Measurements from ENCODE around the gene CCDC69. TPM values are rescaled to one million over a fixed set of nuclear protein-coding genes. Genes with fewer than 3 reads are reported as not detected.
A peak's percentile ranks its signal among the peaks of the same experiment; 100 is the strongest.

Gene CCDC69
- total RNA-seq, 1 donor from 2014 or later = 101 TPM

DNA sequence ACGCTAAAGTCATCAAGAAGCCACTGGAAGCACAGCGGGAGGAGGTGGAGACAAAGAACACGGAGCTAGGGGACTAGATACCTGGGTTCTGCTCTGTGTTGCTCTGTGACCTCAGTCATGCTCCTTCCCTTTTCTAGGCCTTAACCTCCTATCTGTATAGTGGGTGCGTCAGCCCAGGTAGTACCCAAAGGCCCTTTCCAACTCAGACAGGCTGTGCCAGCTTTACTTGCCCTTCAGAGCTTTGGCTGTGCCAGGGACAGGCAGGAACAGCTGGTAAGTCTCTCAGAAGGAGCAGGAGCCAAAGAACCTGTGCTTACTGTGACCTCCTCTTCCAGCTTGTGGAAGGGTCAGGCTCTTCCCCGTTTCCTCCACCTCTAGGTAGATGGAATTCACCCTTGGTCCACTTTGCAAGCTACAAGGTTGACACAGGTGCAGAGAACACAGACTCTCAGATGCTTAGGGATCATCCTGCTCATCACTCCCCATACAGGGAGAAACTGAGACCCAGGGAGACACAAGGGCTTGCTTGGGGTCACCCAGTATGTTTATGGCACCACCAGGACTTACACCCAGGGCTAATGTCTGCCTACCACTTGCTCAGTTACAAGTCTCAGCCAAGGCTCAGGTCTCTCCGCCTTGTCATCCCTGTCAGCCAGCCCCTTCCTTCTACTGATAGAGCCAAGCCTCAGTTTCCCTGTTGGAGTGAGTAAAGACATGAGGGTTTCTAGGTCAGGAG lies 1.7 kb downstream of the CCDC69 start:
- H3K9me3 ChIP-seq = no peaks in the 10 kb centered on the region
- TF ChIP-seq, protein P1, sequence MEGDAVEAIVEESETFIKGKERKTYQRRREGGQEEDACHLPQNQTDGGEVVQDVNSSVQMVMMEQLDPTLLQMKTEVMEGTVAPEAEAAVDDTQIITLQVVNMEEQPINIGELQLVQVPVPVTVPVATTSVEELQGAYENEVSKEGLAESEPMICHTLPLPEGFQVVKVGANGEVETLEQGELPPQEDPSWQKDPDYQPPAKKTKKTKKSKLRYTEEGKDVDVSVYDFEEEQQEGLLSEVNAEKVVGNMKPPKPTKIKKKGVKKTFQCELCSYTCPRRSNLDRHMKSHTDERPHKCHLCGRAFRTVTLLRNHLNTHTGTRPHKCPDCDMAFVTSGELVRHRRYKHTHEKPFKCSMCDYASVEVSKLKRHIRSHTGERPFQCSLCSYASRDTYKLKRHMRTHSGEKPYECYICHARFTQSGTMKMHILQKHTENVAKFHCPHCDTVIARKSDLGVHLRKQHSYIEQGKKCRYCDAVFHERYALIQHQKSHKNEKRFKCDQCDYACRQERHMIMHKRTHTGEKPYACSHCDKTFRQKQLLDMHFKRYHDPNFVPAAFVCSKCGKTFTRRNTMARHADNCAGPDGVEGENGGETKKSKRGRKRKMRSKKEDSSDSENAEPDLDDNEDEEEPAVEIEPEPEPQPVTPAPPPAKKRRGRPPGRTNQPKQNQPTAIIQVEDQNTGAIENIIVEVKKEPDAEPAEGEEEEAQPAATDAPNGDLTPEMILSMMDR (IDR thresholded peaks at IDR 0.05) = no peak
- H3K36me3 ChIP-seq = no peaks in the 10 kb centered on the region
- peak overlapping the region; percentile 71 to 73 for H3K4me3 ChIP-seq
- H3K27me3 ChIP-seq = no peaks in the 10 kb centered on the region
- DNase-seq (ENCODE audit: low spot score in 2 of 2) = no peak
- H3K4me1 ChIP-seq = peaks cover 13 to 17% of the 10 kb centered on the region in 2 donors
- intact Hi-C loops (cut with DNase I) = loop anchor here (5.0 kb wide), 1 partner anchor 95 kb away; no protein-coding TSS in a partner anchor
- H3K27ac ChIP-seq = peak overlapping the region; percentile 55 to 77

DNA sequence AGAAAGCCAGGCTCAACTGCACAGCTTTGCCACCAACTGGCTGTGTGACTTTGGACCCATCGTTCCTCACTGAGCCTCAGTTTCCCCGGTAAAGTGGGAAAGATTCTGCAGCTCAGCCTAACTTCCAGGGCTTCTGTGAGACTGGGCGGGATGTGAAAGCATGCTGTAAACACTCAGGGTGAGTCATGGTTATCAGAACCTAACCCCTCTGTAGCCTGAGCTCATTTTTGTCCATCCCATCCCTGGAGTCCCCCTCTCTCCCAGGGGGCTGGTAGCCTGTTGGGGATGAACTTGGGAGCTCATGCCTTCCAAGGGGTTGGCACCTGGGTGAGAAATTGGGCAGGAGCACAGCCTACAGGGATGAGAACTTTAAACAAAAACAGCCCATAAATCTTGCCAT lies 2.3 kb downstream of the CCDC69 start:
- H3K36me3 ChIP-seq = no peaks in the 10 kb centered on the region
- TF ChIP-seq, protein P1 (IDR thresholded peaks at IDR 0.05) = no peak
- no peak for DNase-seq (ENCODE audit: low spot score in 2 of 2)
- peak overlapping the region in 1 of 2 donors; percentile 73 for H3K4me3 ChIP-seq
- peaks cover 13 to 17% of the 10 kb centered on the region in 2 donors for H3K4me1 ChIP-seq
- H3K27ac ChIP-seq = peak overlapping the region; percentile 55 to 77
- H3K27me3 ChIP-seq = no peaks in the 10 kb centered on the region
- intact Hi-C loops (cut with DNase I) = loop anchor here (5.0 kb wide), 1 partner anchor 94 kb away; no protein-coding TSS in a partner anchor
- H3K9me3 ChIP-seq = no peaks in the 10 kb centered on the region

DNA sequence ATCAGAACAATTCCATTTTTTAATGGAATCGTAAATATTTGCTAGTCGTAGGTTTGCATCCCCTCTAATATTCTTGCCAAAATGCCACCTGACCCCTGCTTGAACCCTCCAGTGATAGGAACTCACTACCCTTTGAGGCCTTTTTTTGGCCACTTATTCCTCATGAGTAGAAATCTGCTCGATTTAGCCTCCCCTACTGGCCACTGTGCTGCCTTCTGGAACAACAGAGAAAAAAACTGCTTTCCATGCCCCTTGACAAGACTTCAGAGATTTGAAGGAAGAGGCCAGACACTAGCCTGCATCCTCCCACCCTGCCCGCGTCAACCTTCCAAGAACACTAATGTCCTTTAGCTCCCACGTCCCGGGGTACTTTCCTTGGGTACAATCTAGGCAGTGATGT lies 4.1 kb downstream of the CCDC69 start:
- peaks cover 13 to 20% of the 10 kb centered on the region in 2 donors for H3K4me1 ChIP-seq
- no peak overlapping the region for H3K4me3 ChIP-seq
- DNase-seq (ENCODE audit: low spot score in 2 of 2) = no peak
- H3K9me3 ChIP-seq = no peaks in the 10 kb centered on the region
- TF ChIP-seq, protein P1 (IDR thresholded peaks at IDR 0.05) = no peak
- H3K27ac ChIP-seq = no peak overlapping the region
- no peaks in the 10 kb centered on the region for H3K36me3 ChIP-seq
- intact Hi-C loops (cut with DNase I) = loop anchor here (5.0 kb wide), 1 partner anchor 92 kb away; no protein-coding TSS in a partner anchor
- no peaks in the 10 kb centered on the region for H3K27me3 ChIP-seq

DNA sequence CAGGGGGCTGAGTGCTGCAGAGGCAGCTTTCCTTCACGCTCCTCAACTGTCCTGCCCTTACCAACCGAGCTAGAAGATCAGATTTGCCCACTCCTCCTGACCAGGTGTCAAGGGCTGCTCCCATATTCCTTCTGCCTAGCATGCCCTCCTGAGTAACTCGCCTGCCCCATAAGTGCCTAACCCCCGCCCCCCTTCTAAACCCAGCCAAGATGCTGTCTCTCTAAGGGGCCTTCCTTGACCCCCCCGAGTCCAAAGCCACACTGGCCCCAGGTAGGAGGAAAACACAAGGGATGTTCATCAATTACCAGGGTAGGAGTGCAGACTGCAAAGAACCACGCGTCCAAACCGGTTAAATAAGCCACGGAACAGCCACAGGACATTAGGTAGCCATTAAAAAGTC lies 4.8 kb downstream of the CCDC69 start:
- no peak for DNase-seq (ENCODE audit: low spot score in 2 of 2)

DNA sequence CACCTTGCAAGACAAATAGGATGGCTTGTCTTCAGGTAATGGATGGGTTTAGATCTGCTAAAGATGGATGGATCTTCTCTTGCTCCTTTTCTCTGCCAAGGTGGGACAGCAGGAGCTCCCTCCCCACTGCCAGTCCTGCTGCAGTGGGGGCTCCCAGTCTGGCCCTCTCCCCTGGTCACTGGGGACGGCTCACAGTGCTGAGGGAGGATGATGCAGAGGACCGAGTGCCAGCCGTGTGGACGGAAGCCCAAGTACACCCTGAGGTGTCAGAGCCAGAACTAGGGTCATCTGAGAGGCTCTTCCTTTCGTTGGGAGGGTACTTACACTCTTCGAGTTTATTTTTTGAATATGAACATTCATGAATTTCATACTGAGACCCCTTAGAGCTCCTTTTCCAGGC lies 5.7 kb downstream of the CCDC69 start:
- Histone ChIP-seq H3K4me3 (no peak overlapping the region), H3K27ac (no peak overlapping the region)

More for the DNA sequence above, 4.8 kb downstream of the CCDC69 start:
- H3K27ac ChIP-seq = no peak overlapping the region
- peaks cover 13 to 17% of the 10 kb centered on the region in 2 donors for H3K4me1 ChIP-seq
- no peak overlapping the region for H3K4me3 ChIP-seq
- H3K9me3 ChIP-seq = no peaks in the 10 kb centered on the region
- intact Hi-C loops (cut with DNase I) = no loop called here
- no peaks in the 10 kb centered on the region for H3K27me3 ChIP-seq
- no peaks in the 10 kb centered on the region for H3K36me3 ChIP-seq
- TF ChIP-seq, protein P1 (IDR thresholded peaks at IDR 0.05) = no peak

More for the DNA sequence above, 5.7 kb downstream of the CCDC69 start:
- H3K4me1 ChIP-seq = peaks cover 13 to 17% of the 10 kb centered on the region in 2 donors
- DNase-seq (ENCODE audit: low spot score in 2 of 2) = no peak
- no peaks in the 10 kb centered on the region for H3K27me3 ChIP-seq
- H3K9me3 ChIP-seq = no peaks in the 10 kb centered on the region
- H3K36me3 ChIP-seq = no peaks in the 10 kb centered on the region
- intact Hi-C loops (cut with DNase I) = no loop called here
- TF ChIP-seq, protein P1 (IDR thresholded peaks at IDR 0.05) = no peak
